D721Med (cell line): ENCODE results near the gene LZTFL1.

ENCODE experiments used
- DNase-seq: peaks from one replicate; pipeline ENCODE4 v3.0.0; 2011; ENCODE audit warnings: low spot score; ENCODE audit not compliant: insufficient read length
- FAIRE-seq: peaks from 2 replicates; lab custom pipeline; 2011; peaks lifted over from hg19 to GRCh38; lab: Jason Lieb, UNC
- TF ChIP-seq, protein P1 (sequence below): IDR thresholded peaks from 2 replicates; pipeline ENCODE4 v1.5.1; 2012; ENCODE audit warnings: mild to moderate bottlenecking, control low read depth; ENCODE audit not compliant: insufficient read depth; ENCODE audit errors: missing control alignments

Gene LZTFL1, protein sequence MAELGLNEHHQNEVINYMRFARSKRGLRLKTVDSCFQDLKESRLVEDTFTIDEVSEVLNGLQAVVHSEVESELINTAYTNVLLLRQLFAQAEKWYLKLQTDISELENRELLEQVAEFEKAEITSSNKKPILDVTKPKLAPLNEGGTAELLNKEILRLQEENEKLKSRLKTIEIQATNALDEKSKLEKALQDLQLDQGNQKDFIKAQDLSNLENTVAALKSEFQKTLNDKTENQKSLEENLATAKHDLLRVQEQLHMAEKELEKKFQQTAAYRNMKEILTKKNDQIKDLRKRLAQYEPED

DNA sequence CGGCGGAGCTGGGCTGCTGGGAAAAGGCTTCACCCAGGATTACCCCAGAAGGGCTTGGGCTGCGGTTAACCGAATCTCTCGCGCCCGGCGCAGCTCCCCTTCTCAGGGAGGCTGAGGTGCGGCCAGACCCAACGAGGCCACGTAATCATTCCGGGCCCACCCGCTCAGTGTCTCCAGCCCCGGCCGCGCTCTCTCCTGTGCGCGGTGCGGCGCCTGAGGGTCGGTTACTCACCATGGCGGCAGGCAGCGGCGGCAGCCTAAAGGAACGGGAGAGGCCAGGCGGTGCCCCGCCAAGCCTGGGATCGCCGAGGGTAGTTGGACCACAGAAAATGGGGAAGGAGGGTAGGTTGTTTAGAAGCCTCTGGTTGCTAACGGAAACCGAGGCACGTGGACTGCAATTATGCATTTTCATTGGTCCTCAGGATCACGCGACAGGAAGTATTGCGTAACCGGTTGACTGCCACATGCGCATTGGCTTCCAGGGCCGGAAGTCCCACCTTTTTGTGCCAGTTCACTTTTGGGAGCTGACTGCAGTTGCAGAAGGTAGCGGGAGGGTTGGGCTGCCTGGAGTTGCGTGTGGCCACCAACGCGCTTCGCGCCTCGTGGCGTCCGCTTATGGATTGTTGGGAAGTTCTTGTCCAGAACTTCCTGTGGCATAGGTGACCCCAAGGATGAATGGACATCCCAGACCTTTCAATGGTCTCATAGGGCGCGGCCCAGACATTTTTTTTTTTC is at the start of gene LZTFL1:
LZTFL1 (minus strand) TSS at position 363 of the 735 bp plus-strand sequence; CDS start at position 235, 128 bp downstream.
- FAIRE-seq (peak; percentile 92), DNase-seq (peak; percentile 73)
- TF ChIP-seq, protein P1, sequence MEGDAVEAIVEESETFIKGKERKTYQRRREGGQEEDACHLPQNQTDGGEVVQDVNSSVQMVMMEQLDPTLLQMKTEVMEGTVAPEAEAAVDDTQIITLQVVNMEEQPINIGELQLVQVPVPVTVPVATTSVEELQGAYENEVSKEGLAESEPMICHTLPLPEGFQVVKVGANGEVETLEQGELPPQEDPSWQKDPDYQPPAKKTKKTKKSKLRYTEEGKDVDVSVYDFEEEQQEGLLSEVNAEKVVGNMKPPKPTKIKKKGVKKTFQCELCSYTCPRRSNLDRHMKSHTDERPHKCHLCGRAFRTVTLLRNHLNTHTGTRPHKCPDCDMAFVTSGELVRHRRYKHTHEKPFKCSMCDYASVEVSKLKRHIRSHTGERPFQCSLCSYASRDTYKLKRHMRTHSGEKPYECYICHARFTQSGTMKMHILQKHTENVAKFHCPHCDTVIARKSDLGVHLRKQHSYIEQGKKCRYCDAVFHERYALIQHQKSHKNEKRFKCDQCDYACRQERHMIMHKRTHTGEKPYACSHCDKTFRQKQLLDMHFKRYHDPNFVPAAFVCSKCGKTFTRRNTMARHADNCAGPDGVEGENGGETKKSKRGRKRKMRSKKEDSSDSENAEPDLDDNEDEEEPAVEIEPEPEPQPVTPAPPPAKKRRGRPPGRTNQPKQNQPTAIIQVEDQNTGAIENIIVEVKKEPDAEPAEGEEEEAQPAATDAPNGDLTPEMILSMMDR, result no peak

DNA sequence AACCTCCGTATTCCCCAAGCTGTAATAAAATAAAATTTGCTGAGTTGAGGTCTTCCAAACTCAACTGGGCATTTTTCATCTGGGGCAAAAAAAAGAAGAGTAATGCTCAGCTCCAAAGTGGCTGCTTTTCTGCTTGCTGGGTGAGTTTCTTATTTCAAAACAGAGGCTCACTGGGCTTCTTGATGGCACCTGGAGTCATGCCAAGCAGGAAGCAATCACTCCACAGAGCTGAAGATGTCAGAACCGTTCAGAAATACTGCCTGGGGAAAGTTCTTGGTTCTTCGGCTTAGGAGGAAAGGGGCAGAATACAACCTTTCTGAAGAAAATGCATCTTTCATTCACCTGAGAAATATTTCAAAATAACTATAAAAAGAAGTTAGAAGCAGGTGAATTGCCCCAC is 48.5 kb upstream of the LZTFL1 start:
- TF ChIP-seq, protein P1, result no peak
- no peak for FAIRE-seq
- no peak for DNase-seq

- TF ChIP-seq, protein P1, result no peak
- DNase-seq, result no peak
- no peak for FAIRE-seq
Measured at GRCh38 chr3:45889337-45889736, 47.4 kb upstream of the LZTFL1 start.

DNA sequence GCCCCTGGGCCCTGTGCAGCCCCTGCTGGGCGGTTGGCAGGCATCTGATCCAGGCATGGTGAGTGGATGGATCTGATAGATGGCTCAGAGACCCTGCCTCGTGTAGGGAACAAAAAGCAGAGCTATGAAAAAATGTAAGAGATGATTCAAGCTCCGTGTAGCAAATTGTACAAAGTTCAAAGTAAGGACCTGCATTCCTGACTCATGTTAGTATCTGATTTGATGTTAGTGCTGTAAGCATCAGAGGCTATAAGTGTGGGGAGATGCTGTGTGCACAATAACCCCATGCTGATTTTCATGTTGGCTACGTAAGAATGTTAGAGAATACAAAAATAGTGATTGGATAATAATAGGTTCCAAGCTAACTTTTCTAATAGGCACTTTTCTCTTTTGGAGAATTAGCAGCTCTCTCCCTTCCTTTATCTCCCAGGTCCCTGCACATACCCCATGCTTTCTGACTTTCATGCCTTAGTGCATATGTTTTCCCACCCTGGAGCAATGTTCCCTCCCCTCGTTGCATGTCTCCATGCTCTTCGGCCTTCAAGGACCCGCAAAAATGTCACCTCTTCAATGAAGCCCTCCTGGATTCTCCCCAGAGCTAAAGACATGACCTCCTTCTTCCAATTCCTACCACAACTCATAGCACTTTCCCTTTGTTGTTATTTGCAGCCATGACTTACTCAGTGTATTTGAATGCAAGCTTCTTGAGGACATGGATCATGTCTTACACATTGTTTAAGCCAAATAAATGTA is 46.0 kb upstream of the LZTFL1 start:
- TF ChIP-seq, protein P1, result no peak
- DNase-seq (no peak), FAIRE-seq (no peak)

GRCh38 chr3:45887285-45887684 is 45.4 kb upstream of the LZTFL1 start:
- TF ChIP-seq, protein P1, result no peak
- FAIRE-seq, result no peak
- DNase-seq, result no peak

DNA sequence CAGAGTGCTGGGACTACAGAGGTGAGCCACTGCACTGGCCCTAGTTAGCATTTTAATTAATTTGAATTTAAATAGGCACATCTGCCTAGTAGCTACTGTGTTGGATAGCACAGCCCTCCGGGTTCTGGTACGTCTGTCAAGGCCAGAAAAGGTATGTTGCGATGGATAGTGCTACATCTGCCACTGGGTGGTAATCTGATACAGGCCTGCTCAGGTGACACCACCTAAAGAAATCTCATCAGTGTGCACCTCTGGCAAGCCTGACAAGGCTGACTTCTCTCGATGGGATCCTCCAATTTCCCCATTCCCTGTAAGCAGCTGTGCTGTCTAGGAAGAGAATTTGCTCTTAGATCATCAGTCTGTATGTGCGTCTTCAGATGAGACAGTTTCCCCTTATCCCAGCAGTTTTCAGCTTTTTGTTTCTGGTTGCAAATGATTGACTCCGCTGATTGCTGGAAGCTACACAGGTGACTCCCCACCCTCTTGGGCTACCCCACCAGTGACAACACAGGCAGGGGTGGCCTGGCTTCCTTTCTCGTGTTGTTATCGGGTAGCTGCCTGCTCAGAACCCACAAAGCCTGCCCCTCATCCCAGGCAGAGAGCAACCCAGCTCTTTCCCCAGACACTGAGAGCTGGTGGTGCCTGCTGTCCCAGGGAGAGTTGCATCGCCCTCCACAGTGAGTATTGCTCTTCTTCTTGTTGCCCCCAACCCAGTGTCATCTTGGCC is 44.2 kb upstream of the LZTFL1 start, which contains the start of gene CCR9:
CCR9 (plus strand) TSS at position 565 of the 727 bp plus-strand sequence. CDS start 8,391 bp downstream, outside the sequence.
- TF ChIP-seq, protein P1, result no peak
- no peak for FAIRE-seq
- no peak for DNase-seq
